Measurements from ENCODE around the gene PLPPR3. TPM values are rescaled to one million over a fixed set of nuclear protein-coding genes. Genes with fewer than 3 reads are reported as not detected.
"Not testable (repeated sequence)": the region's sequence is repeated elsewhere in the genome, so short reads cannot be mapped to it uniquely, and the experiment has no call there.

The PLPPR3 gene
- total RNA-seq, 1 donor from 2014 or later: not detected

- no peak overlapping the region for H3K4me3 ChIP-seq
- H3K9me3 ChIP-seq (replicated peaks): no peaks in the 10 kb centered on the region
- peaks cover 19% of the 10 kb centered on the region for H3K4me1 ChIP-seq
- DNase-seq: no peak
- H3K36me3 ChIP-seq: no peaks in the 10 kb centered on the region
- no peak for TF ChIP-seq CTCF (IDR thresholded peaks at IDR 0.05; ENCODE audit: borderline replicate concordance)
- no peak overlapping the region for H3K27ac ChIP-seq (replicated peaks)
- intact Hi-C loops (cut with micrococcal nuclease): no loop called here
- H3K27me3 ChIP-seq (ENCODE audit: low read depth): peaks cover 79% of the 10 kb centered on the region
Observed at GRCh38 chr19:855566-856120, 33.9 kb upstream of the PLPPR3 start.

- H3K4me1 ChIP-seq: peaks cover 19% of the 10 kb centered on the region
- no peak overlapping the region for H3K4me3 ChIP-seq
- H3K27ac ChIP-seq (replicated peaks): no peak overlapping the region
- no peak for TF ChIP-seq CTCF (IDR thresholded peaks at IDR 0.05; ENCODE audit: borderline replicate concordance)
- intact Hi-C loops (cut with micrococcal nuclease): no loop called here
- H3K9me3 ChIP-seq (replicated peaks): no peaks in the 10 kb centered on the region
- H3K36me3 ChIP-seq: no peaks in the 10 kb centered on the region
- H3K27me3 ChIP-seq (ENCODE audit: low read depth): peaks cover 74% of the 10 kb centered on the region
- DNase-seq: no peak
Observed at GRCh38 chr19:855142-855541, 33.4 kb upstream of the PLPPR3 start.

- Histone ChIP-seq H3K4me3 (no peak overlapping the region), H3K4me1 (peaks cover 22% of the 10 kb centered on the region), H3K9me3 (replicated peaks) (no peaks in the 10 kb centered on the region), H3K27me3 (ENCODE audit: low read depth) (peaks cover 69% of the 10 kb centered on the region), H3K27ac (replicated peaks) (no peak overlapping the region), H3K36me3 (no peaks in the 10 kb centered on the region)
- DNase-seq: no peak
- TF ChIP-seq CTCF (IDR thresholded peaks at IDR 0.05; ENCODE audit: borderline replicate concordance): no peak
- intact Hi-C loops (cut with micrococcal nuclease): no loop called here
Observed at GRCh38 chr19:854549-854948, 32.8 kb upstream of the PLPPR3 start.

- DNase-seq; H3K4me3 ChIP-seq; H3K36me3 ChIP-seq; H3K9me3 ChIP-seq (replicated peaks); H3K27ac ChIP-seq (replicated peaks); intact Hi-C loops (cut with micrococcal nuclease): not testable (repeated sequence)
- peaks cover 22% of the 10 kb centered on the region for H3K4me1 ChIP-seq
- H3K27me3 ChIP-seq (ENCODE audit: low read depth): peaks cover 62% of the 10 kb centered on the region
Observed at GRCh38 chr19:853614-854220, 32.0 kb upstream of the PLPPR3 start.

GRCh38 chr19:853014-853585 is 31.3 kb upstream of the PLPPR3 start:
- Histone ChIP-seq H3K9me3 (replicated peaks) (no peaks in the 10 kb centered on the region), H3K4me1 (peaks cover 25% of the 10 kb centered on the region), H3K27ac (replicated peaks) (no peak overlapping the region), H3K27me3 (ENCODE audit: low read depth) (peaks cover 62% of the 10 kb centered on the region), H3K36me3 (no peaks in the 10 kb centered on the region), H3K4me3 (peak overlapping the region; percentile 30)
- TF ChIP-seq CTCF (IDR thresholded peaks at IDR 0.05; ENCODE audit: borderline replicate concordance): no peak
- intact Hi-C loops (cut with micrococcal nuclease): no loop called here
- DNase-seq: no peak
